Hematopoietic multipotent progenitor cell (in vitro differentiated cells): ENCODE measurements around the gene BPIFB2. TPM values are rescaled to one million over a fixed set of nuclear protein-coding genes. Genes with fewer than 3 reads are reported as not detected.

ENCODE experiments used
- DNase-seq, 3 donors: peaks; one replicate each; pipeline ENCODE4 v3.0.0-alpha.2; 2011 to 2015; ENCODE audit warnings: low read depth in 2 of 3, low spot score in 2 of 3
- total RNA-seq: library from RNA; depleted of rRNA; stranded (reverse); fragments of >200 nt; gene quantifications from one replicate; pipeline ENCODE4 v1.2.3, GENCODE V29; 2012

Gene BPIFB2
- total RNA-seq, 1 donor = not detected

- DNase-seq = no peak
These were observed 55.3 kb downstream of the BPIFB2 start for GRCh38 chr20:33062825-33063149.

- no peak for DNase-seq
These were observed 55.8 kb downstream of the BPIFB2 start for GRCh38 chr20:33063271-33063670.

GRCh38 chr20:33064572-33065287 lies 57.2 kb downstream of the BPIFB2 start:
- no peak for DNase-seq

- no peak for DNase-seq
These were observed 58.3 kb downstream of the BPIFB2 start for GRCh38 chr20:33065785-33066184.

GRCh38 chr20:33067806-33068205 lies 60.3 kb downstream of the BPIFB2 start:
- DNase-seq = peak in 2 of 3 donors; percentile 17 to 27

GRCh38 chr20:33068251-33068939 lies 60.9 kb downstream of the BPIFB2 start:
- no peak for DNase-seq

GRCh38 chr20:33069673-33070072 lies 62.2 kb downstream of the BPIFB2 start:
- no peak for DNase-seq

GRCh38 chr20:33070111-33071053 lies 62.9 kb downstream of the BPIFB2 start:
- peak in 2 of 3 donors; percentile 37 to 60 for DNase-seq

GRCh38 chr20:33071198-33071597 lies 63.7 kb downstream of the BPIFB2 start:
- DNase-seq = no peak

GRCh38 chr20:33072362-33072761 lies 64.9 kb downstream of the BPIFB2 start:
- no peak for DNase-seq

GRCh38 chr20:33072813-33073212 lies 65.3 kb downstream of the BPIFB2 start:
- no peak for DNase-seq

Other genes starting within 250 kb of the BPIFB2 start
- 24.8 TPM for gene DNMT3B, start 245.3 kb upstream of the BPIFB2 start, total RNA-seq
- gene MAPRE1, start 187.8 kb upstream of the BPIFB2 start, total RNA-seq = 39.9 TPM
- under 0.01 TPM for gene EFCAB8, start 148.8 kb upstream of the BPIFB2 start, total RNA-seq
- not detected for gene SUN5, start 3.3 kb upstream of the BPIFB2 start, total RNA-seq
- gene BPIFB6, start 23.9 kb downstream of the BPIFB2 start, total RNA-seq = not detected
- not detected for gene BPIFB3, start 46.2 kb downstream of the BPIFB2 start, total RNA-seq
- not detected for gene BPIFB4, start 71.9 kb downstream of the BPIFB2 start, total RNA-seq
- gene BPIFA2, start 160.5 kb downstream of the BPIFB2 start, total RNA-seq = not detected
- gene BPIFA3, start 209.6 kb downstream of the BPIFB2 start, total RNA-seq = not detected
- not detected for gene BPIFA1, start 228.3 kb downstream of the BPIFB2 start, total RNA-seq